Esophagus muscularis mucosa (tissue), 4 donors: ENCODE measurements around the gene UQCC2.

Source experiments
- EP300 ChIP-seq: sonication (generic); formaldehyde crosslinking; IDR thresholded peaks from one replicate; pipeline ENCODE4 v1.6.1; 2017; ENCODE audit warnings: antibody characterized with exemption
- POLR2A ChIP-seq: fragments of 450-650 bp; IDR thresholded peaks from one replicate; pipeline ENCODE4 v1.6.1; 2017; ENCODE audit warnings: antibody characterized with exemption, moderate library complexity, mild to moderate bottlenecking, low read depth
- POLR2AphosphoS5 ChIP-seq, 2 donors: sonication (generic); formaldehyde crosslinking; IDR thresholded peaks; one replicate each; pipeline ENCODE4 v1.6.1; 2017; ENCODE audit warnings: antibody characterized with exemption in 2 of 2
- TF ChIP-seq, protein P1 (sequence below), 3 experiments: fragments of 200-600 bp in 2 of 3; fragments of 450-650 bp in 1 of 3; sonication (generic) in 2 of 3; IDR thresholded peaks; one replicate each; pipeline ENCODE4 v1.5.1; 2017 to 2019; ENCODE audit warnings: antibody characterized with exemption in 3 of 3, mild to moderate bottlenecking in 2 of 3, moderate library complexity in 1 of 3

GRCh38 chr6:33744895-33745546 is 33.5 kb upstream of the UQCC2 start:
- TF ChIP-seq POLR2A: no peak
- TF ChIP-seq, protein P1, sequence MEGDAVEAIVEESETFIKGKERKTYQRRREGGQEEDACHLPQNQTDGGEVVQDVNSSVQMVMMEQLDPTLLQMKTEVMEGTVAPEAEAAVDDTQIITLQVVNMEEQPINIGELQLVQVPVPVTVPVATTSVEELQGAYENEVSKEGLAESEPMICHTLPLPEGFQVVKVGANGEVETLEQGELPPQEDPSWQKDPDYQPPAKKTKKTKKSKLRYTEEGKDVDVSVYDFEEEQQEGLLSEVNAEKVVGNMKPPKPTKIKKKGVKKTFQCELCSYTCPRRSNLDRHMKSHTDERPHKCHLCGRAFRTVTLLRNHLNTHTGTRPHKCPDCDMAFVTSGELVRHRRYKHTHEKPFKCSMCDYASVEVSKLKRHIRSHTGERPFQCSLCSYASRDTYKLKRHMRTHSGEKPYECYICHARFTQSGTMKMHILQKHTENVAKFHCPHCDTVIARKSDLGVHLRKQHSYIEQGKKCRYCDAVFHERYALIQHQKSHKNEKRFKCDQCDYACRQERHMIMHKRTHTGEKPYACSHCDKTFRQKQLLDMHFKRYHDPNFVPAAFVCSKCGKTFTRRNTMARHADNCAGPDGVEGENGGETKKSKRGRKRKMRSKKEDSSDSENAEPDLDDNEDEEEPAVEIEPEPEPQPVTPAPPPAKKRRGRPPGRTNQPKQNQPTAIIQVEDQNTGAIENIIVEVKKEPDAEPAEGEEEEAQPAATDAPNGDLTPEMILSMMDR (IDR thresholded peaks at IDR 0.05): no peak
- no peak for TF ChIP-seq POLR2AphosphoS5 (IDR thresholded peaks at IDR 0.05)
- TF ChIP-seq EP300: no peak
